ENCODE data around the gene PROM1. TPM values are rescaled to one million over a fixed set of nuclear protein-coding genes. Genes with fewer than 3 reads are reported as not detected.

Gene PROM1
- total RNA-seq, 2 experiments from 2014 or later: not detected

- H3K27me3 Mint-ChIP-seq: peaks cover 55% of the 10 kb centered on the region
- intact Hi-C loops (cut with micrococcal nuclease): no loop called here
- CTCF ChIA-PET: no interaction called here
- POLR2A ChIA-PET: interaction anchor here (0.5 kb wide), 1 partner anchor 215 kb away, joined by 3 read pairs; no protein-coding TSS in a partner anchor
- H3K27ac Mint-ChIP-seq: no peak overlapping the region
- H3K9me3 Mint-ChIP-seq: no peaks in the 10 kb centered on the region
- H3K36me3 Mint-ChIP-seq: no peaks in the 10 kb centered on the region
- H3K4me1 Mint-ChIP-seq (ENCODE audit: low read depth): peaks cover 4% of the 10 kb centered on the region
- DNase-seq: no peak
- no peak overlapping the region for H3K4me3 Mint-ChIP-seq
Observed at GRCh38 chr4:16075975-16076757, 7.7 kb downstream of the PROM1 start.

GRCh38 chr4:16075061-16075460, 8.8 kb downstream of the PROM1 start:
- CTCF ChIA-PET: no interaction called here
- peaks cover 58% of the 10 kb centered on the region for H3K27me3 Mint-ChIP-seq
- peaks cover 4% of the 10 kb centered on the region for H3K4me1 Mint-ChIP-seq (ENCODE audit: low read depth)
- intact Hi-C loops (cut with micrococcal nuclease): no loop called here
- no peaks in the 10 kb centered on the region for H3K9me3 Mint-ChIP-seq
- no peak for DNase-seq
- H3K4me3 Mint-ChIP-seq: no peak overlapping the region
- no peaks in the 10 kb centered on the region for H3K36me3 Mint-ChIP-seq
- no peak overlapping the region for H3K27ac Mint-ChIP-seq
- POLR2A ChIA-PET: no interaction called here

DNA sequence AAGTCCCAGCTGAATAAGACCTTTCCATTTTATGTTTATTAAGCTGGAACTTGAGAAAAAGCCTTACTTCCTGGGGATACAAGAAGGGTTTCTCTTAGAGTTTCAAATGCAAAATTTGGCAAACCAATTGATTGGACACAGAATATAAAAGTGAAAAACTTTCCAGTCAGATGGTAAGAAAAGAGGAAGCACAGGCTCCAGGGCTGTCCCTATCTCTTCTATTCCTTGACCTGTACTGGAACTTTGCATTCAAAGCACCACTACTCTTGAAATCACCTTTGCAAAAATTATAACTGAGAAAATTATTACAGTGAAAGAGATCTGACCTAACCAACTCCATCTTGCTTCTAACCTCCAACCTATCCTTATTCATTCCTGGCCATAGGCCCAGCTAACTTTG, 11.7 kb downstream of the PROM1 start:
- Mint-ChIP-seq H3K9me3 (no peaks in the 10 kb centered on the region), H3K36me3 (no peaks in the 10 kb centered on the region), H3K27me3 (peaks cover 44% of the 10 kb centered on the region), H3K27ac (no peak overlapping the region), H3K4me3 (no peak overlapping the region), H3K4me1 (ENCODE audit: low read depth) (no peaks in the 10 kb centered on the region)
- intact Hi-C loops (cut with micrococcal nuclease): no loop called here
- DNase-seq: no peak
- ChIA-PET CTCF (interaction anchor here (0.8 kb wide), 1 partner anchor 192 kb away, joined by 4 read pairs; no protein-coding TSS in a partner anchor), POLR2A (no interaction called here)

GRCh38 chr4:16070203-16070602, 13.6 kb downstream of the PROM1 start:
- H3K36me3 Mint-ChIP-seq: no peaks in the 10 kb centered on the region
- H3K4me3 Mint-ChIP-seq: no peak overlapping the region
- H3K27ac Mint-ChIP-seq: no peak overlapping the region
- H3K4me1 Mint-ChIP-seq (ENCODE audit: low read depth): no peaks in the 10 kb centered on the region
- H3K9me3 Mint-ChIP-seq: no peaks in the 10 kb centered on the region
- no peak for DNase-seq
- intact Hi-C loops (cut with micrococcal nuclease): no loop called here
- ChIA-PET POLR2A (no interaction called here), CTCF (no interaction called here)
- H3K27me3 Mint-ChIP-seq: peaks cover 37% of the 10 kb centered on the region

GRCh38 chr4:16067515-16067914, 16.3 kb downstream of the PROM1 start:
- DNase-seq: no peak
- intact Hi-C loops (cut with micrococcal nuclease): no loop called here
- POLR2A ChIA-PET: no interaction called here

DNA sequence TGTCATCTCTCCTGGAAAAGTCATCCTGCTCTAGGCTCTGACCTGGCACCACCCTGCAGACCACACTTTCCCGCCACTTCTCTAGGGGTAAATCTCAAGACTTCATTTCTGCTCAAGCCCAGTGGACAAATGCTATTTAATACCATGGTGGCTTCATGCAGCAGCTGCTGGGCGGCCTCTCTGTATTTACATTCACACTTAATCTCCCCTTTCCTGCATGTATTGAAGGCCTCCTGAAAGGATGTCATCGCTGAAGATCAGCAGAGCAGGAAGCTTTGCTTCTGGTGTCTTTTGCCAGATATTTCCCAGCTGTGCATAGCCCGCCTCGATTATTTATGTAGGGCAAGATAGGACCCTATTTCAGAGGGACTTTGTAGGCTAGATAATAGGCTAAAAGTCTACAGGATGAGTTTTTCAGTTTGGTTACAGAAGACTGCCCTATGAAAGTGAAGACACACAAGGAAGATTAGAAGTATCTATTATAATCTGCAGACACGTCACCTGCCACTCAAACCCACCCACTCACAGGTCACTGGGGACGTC, 17.2 kb downstream of the PROM1 start:
- ChIA-PET POLR2A (no interaction called here), CTCF (interaction anchor here (1.3 kb wide), 1 partner anchor 65 kb away, joined by 3 read pairs; no protein-coding TSS in a partner anchor)
- peaks cover 4% of the 10 kb centered on the region for H3K4me1 Mint-ChIP-seq (ENCODE audit: low read depth)
- H3K27ac Mint-ChIP-seq: no peak overlapping the region
- peaks cover 5% of the 10 kb centered on the region for H3K9me3 Mint-ChIP-seq
- H3K4me3 Mint-ChIP-seq: no peak overlapping the region
- DNase-seq: no peak
- peaks cover 2% of the 10 kb centered on the region for H3K36me3 Mint-ChIP-seq
- intact Hi-C loops (cut with micrococcal nuclease): no loop called here
- peaks cover 21% of the 10 kb centered on the region for H3K27me3 Mint-ChIP-seq

More at GRCh38 chr4:16067515-16067914, 16.3 kb downstream of the PROM1 start:
- CTCF ChIA-PET: no interaction called here
- H3K27me3 Mint-ChIP-seq: peaks cover 26% of the 10 kb centered on the region
- H3K4me3 Mint-ChIP-seq: no peak overlapping the region
- H3K4me1 Mint-ChIP-seq (ENCODE audit: low read depth): peaks cover 4% of the 10 kb centered on the region
- peaks cover 2% of the 10 kb centered on the region for H3K36me3 Mint-ChIP-seq
- H3K27ac Mint-ChIP-seq: no peak overlapping the region
- peaks cover 5% of the 10 kb centered on the region for H3K9me3 Mint-ChIP-seq

DNA sequence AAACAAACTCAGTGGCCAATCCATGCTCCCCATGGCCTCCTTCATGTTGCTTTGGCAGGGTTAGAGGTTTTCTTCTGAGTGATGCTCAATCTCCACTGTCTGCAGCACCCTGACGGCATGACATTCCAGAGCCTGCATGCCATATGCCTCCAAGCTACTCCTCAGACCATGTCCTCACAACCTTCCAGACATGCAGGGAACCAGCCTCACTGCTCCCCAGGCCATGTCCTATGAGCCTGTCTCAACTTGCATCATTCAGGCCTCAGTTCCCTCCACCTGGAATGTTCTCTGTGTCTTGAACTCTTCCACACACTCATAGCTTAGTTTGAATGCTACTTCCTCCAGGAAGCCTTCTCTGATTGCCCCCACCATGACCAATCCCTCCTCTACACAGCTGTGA, 18.8 kb downstream of the PROM1 start:
- intact Hi-C loops (cut with micrococcal nuclease): no loop called here
- ChIA-PET POLR2A (no interaction called here), CTCF (no interaction called here)
- Mint-ChIP-seq H3K4me3 (no peak overlapping the region), H3K36me3 (peaks cover 2% of the 10 kb centered on the region), H3K27me3 (peaks cover 15% of the 10 kb centered on the region), H3K4me1 (ENCODE audit: low read depth) (peaks cover 4% of the 10 kb centered on the region), H3K9me3 (peaks cover 5% of the 10 kb centered on the region), H3K27ac (no peak overlapping the region)
- DNase-seq: no peak

GRCh38 chr4:16062601-16063000, 21.2 kb downstream of the PROM1 start:
- H3K9me3 Mint-ChIP-seq: peaks cover 5% of the 10 kb centered on the region
- intact Hi-C loops (cut with micrococcal nuclease): no loop called here
- no peak for DNase-seq
- ChIA-PET CTCF (no interaction called here), POLR2A (no interaction called here)
- H3K36me3 Mint-ChIP-seq: peaks cover 2% of the 10 kb centered on the region
- H3K27me3 Mint-ChIP-seq: peaks cover 15% of the 10 kb centered on the region
- peaks cover 4% of the 10 kb centered on the region for H3K4me1 Mint-ChIP-seq (ENCODE audit: low read depth)
- H3K4me3 Mint-ChIP-seq: no peak overlapping the region
- no peak overlapping the region for H3K27ac Mint-ChIP-seq

DNA sequence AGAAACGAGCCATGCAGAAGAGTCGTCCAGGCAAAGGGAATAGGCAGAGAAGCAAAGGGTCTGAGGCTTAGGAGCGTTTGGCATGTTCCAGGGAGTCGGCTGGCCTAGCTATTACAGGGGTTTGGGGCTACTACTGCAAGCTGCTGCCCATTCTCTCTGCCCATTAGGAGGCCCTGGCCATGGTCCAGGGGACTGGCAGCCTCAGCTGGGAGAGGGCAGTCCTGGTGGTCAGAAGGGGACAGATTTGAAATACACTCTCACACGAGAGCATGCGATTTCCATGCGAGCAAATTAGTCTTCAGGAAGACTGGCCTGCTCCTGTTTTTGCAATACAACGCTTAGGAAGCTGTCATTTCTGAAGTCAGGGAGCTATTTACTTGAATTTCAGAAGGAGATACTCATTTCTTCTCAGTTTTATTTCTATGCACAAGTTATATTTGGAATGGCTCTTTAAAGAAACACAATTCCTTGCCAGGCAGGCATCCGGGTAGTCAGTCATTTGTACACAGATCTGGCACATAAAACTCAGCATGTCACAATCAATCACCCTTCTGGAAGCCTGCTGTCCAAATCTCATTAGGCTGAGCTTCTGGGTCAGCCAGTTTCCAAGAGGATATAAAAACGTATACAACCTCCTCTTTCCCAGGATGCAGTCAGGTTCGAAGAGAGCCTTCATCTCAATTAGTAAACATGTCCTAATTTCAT, 27.0 kb downstream of the PROM1 start:
- no peak for DNase-seq

DNA sequence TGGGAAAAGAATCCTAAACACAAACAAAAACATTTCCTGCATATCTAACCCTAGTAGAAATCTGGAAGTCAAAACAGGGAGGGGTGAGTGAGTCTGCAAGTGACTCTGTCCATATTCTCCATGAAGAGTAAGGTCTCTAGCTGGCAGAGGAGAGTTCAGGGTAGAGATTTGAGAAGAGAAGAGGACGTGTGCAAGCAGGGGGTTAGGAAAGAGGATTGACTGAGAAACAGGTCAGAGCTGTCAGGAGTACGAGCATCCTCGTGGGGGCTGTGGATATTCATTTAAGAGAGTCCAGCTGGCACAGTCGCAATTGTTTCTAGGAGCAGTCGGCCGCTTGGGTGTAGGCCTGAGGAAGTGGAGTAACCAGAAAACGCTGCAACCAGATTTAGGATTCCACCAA, 27.9 kb downstream of the PROM1 start:
- H3K27me3 Mint-ChIP-seq: peaks cover 24% of the 10 kb centered on the region

More for the DNA sequence above, 27.0 kb downstream of the PROM1 start:
- no peak overlapping the region for H3K27ac Mint-ChIP-seq
- no peaks in the 10 kb centered on the region for H3K36me3 Mint-ChIP-seq
- H3K27me3 Mint-ChIP-seq: peaks cover 28% of the 10 kb centered on the region
- intact Hi-C loops (cut with micrococcal nuclease): no loop called here
- no peak overlapping the region for H3K4me3 Mint-ChIP-seq
- CTCF ChIA-PET: no interaction called here
- no peaks in the 10 kb centered on the region for H3K9me3 Mint-ChIP-seq
- POLR2A ChIA-PET: interaction anchor here (1.2 kb wide), 1 partner anchor 25 kb away, joined by 3 read pairs; no protein-coding TSS in a partner anchor
- H3K4me1 Mint-ChIP-seq (ENCODE audit: low read depth): no peaks in the 10 kb centered on the region

GRCh38 chr4:16055471-16055870, 28.4 kb downstream of the PROM1 start:
- Mint-ChIP-seq H3K36me3 (no peaks in the 10 kb centered on the region), H3K27me3 (peaks cover 23% of the 10 kb centered on the region), H3K9me3 (no peaks in the 10 kb centered on the region), H3K27ac (no peak overlapping the region), H3K4me3 (no peak overlapping the region), H3K4me1 (ENCODE audit: low read depth) (no peaks in the 10 kb centered on the region)
- CTCF ChIA-PET: no interaction called here
- DNase-seq: no peak
- POLR2A ChIA-PET: no interaction called here
- intact Hi-C loops (cut with micrococcal nuclease): no loop called here

More for the DNA sequence above, 27.9 kb downstream of the PROM1 start:
- Mint-ChIP-seq H3K4me1 (ENCODE audit: low read depth) (no peaks in the 10 kb centered on the region), H3K9me3 (no peaks in the 10 kb centered on the region), H3K36me3 (no peaks in the 10 kb centered on the region), H3K4me3 (no peak overlapping the region), H3K27ac (no peak overlapping the region)
- intact Hi-C loops (cut with micrococcal nuclease): no loop called here
- CTCF ChIA-PET: no interaction called here
- no peak for DNase-seq
- POLR2A ChIA-PET: no interaction called here

- Mint-ChIP-seq H3K27me3 (peaks cover 18% of the 10 kb centered on the region), H3K27ac (no peak overlapping the region), H3K4me1 (ENCODE audit: low read depth) (no peaks in the 10 kb centered on the region), H3K4me3 (no peak overlapping the region), H3K9me3 (no peaks in the 10 kb centered on the region), H3K36me3 (no peaks in the 10 kb centered on the region)
- ChIA-PET POLR2A (no interaction called here), CTCF (interaction anchor here (1.0 kb wide), 1 partner anchor 248 kb away, joined by 3 read pairs; no protein-coding TSS in a partner anchor)
- no peak for DNase-seq
- intact Hi-C loops (cut with micrococcal nuclease): no loop called here
Observed at GRCh38 chr4:16052939-16053338, 30.9 kb downstream of the PROM1 start.

All from activated CD4-positive, alpha-beta memory T cell treated with anti-CD3 and anti-CD28 coated beads for 36 hours (primary cell).